Adrenal gland (tissue), 5 donors: ENCODE measurements around the gene SLC47A2.

ENCODE experiments used
- POLR2A ChIP-seq, 2 donors: fragments of 450-650 bp; IDR thresholded peaks; one replicate each; pipeline ENCODE4 v1.6.1; 2017; ENCODE audit warnings: antibody characterized with exemption in 2 of 2, mild to moderate bottlenecking in 2 of 2, moderate library complexity in 1 of 2
- TF ChIP-seq, protein P1 (sequence below), 6 experiments: fragments of 450-650 bp in 4 of 6; fragments of 200-600 bp in 2 of 6; sonication (generic) in 1 of 6; IDR thresholded peaks; 1 replicate in 5 of 6; 2 replicates in 1 of 6; pipeline versions ENCODE4 v1.5.1 to v1.8.0; 2016 to 2021; ENCODE audit warnings: antibody characterized with exemption in 6 of 6, mild to moderate bottlenecking in 2 of 6, moderate library complexity in 1 of 6
- donor health status: DM: no; HTN: no; CAD: no.

DNA sequence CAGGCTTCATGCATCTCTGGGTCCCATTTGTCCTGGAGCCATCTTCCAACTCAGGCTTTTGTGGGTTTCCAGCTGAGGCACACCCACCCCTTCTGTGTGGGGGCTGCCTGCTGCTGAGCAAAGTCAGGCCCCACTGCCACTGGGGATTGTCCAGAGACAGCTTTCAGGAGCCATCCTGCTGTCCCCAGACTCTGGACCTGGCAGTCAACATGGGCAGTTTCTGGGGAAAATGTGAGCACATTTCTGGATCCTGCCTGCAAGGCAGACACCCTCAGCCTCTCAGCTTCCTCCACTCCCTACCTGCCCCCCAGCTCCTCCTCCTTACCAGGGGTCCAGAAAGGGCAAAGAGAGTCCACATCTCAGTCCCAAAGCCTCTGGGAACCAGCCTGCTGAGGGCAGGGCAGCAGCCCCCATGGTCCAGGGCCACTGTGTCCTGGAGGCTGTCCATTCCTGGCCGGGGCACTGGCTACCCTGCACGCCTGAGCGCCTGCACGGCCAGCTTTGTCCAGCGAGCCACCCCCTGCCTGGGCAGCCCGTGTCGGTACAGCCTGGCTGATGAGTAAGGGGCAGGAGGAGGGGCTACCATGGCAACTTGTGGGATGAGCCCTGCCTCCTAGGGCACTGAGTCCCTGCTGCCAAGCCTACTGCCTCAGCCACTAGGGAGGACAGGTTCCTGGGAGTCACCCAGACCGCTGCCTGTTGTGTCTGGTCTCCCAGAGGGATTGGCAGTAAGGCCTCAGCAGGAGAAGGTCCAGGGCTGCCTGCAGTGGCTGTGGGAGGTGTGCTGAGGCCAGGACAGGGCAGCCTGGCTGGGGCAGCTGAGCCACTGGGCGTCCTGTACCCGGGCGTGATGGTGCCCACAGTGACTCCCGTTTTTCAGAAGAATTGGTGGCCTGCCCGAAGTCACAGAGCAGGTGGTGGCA, at the start of gene SLC47A2:
- TF ChIP-seq, protein P1, sequence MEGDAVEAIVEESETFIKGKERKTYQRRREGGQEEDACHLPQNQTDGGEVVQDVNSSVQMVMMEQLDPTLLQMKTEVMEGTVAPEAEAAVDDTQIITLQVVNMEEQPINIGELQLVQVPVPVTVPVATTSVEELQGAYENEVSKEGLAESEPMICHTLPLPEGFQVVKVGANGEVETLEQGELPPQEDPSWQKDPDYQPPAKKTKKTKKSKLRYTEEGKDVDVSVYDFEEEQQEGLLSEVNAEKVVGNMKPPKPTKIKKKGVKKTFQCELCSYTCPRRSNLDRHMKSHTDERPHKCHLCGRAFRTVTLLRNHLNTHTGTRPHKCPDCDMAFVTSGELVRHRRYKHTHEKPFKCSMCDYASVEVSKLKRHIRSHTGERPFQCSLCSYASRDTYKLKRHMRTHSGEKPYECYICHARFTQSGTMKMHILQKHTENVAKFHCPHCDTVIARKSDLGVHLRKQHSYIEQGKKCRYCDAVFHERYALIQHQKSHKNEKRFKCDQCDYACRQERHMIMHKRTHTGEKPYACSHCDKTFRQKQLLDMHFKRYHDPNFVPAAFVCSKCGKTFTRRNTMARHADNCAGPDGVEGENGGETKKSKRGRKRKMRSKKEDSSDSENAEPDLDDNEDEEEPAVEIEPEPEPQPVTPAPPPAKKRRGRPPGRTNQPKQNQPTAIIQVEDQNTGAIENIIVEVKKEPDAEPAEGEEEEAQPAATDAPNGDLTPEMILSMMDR (IDR thresholded peaks at IDR 0.05) = no peak
- TF ChIP-seq POLR2A (IDR thresholded peaks at IDR 0.05) = no peak
